ENCODE data around the gene DENND1C. TPM values are rescaled to one million over a fixed set of nuclear protein-coding genes. Genes with fewer than 3 reads are reported as not detected.

The DENND1C gene
- total and polyA plus RNA-seq, 9 of the 15 experiments (the other 6 are each of a cell fraction or from before 2014, with no cell fraction given): 0.03 to 1.2 (median 0.32) TPM; not detected in 1

DNA sequence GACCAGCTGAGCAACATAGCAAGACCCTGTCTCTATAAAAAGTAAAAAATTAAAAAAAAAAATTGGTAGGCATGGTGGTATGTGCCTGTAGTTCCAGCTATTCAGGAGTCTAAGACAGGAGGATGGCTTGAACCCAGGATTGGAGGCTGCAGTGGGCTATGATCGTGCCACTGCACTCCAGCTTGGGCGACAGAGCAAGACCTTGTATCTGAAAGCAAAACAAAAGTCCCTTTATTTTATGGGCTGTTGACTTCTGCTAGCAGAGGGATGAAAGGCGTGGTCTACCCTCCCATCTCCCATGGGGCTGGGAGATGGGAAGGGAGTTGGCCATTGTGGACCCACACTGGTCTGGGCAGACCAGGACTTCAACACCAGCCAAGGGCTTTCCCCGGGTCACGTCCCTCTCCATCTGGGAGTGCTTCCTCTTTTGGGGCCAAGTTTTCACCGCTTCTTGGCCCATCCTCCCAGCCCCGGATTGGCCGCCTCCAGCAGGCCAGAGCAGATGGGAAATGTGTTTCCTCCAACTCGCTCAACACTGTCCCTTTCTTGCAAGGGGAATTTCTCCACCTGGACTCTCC lies 47.0 kb upstream of the DENND1C start (continued):
- TF ChIP-seq, protein P1, sequence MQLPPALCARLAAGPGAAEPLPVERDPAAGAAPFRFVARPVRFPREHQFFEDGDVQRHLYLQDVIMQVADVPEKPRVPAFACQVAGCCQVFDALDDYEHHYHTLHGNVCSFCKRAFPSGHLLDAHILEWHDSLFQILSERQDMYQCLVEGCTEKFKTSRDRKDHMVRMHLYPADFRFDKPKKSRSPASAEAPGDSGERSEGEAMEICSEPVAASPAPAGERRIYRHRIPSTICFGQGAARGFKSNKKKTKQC (CRISPR knock-in tag; IDR thresholded peaks at IDR 0.05): no peak
- no peak for TF ChIP-seq CTCFL (IDR thresholded peaks at IDR 0.05; ENCODE audit: borderline replicate concordance, insufficient read depth, low read depth, low read length, poor library complexity, severe bottlenecking)
- TF ChIP-seq SREBF1 (IDR thresholded peaks at IDR 0.05; ENCODE audit: borderline replicate concordance, low read depth, low read length): no peak
- TF ChIP-seq FOXK2 (conservative IDR thresholded peaks at IDR 0.05 in 1 of 2, IDR thresholded peaks at IDR 0.05 in 1 of 2; ENCODE audit: low read depth in 2 of 2): no peak
- no peak for TF ChIP-seq TARDBP (IDR thresholded peaks at IDR 0.05)
- TF ChIP-seq RHOXF2B (CRISPR knock-in tag; conservative IDR thresholded peaks at IDR 0.05): no peak
- no peak for TF ChIP-seq HNRNPH1 (optimal IDR thresholded peaks at IDR 0.05; ENCODE audit: low read depth, low read length)
- TF ChIP-seq ZNF24 (IDR thresholded peaks at IDR 0.05): no peak
- TF ChIP-seq ZNF224 (CRISPR knock-in tag; IDR thresholded peaks at IDR 0.05): no peak
- TF ChIP-seq BCOR (IDR thresholded peaks at IDR 0.05): no peak
- TF ChIP-seq NR2C2 (CRISPR knock-in tag; IDR thresholded peaks at IDR 0.05): no peak
- peak; percentile 89 for TF ChIP-seq NR2C2 (tag; IDR thresholded peaks at IDR 0.05)
- TF ChIP-seq KLF16 (IDR thresholded peaks at IDR 0.05): 0 out of 2 replicates have a peak, but pooled peaks have one; percentile 4
- no peak for TF ChIP-seq SMARCE1 (IDR thresholded peaks at IDR 0.05)
- TF ChIP-seq ZNF3 (CRISPR knock-in tag; IDR thresholded peaks at IDR 0.05): no peak
- TF ChIP-seq, protein P2, sequence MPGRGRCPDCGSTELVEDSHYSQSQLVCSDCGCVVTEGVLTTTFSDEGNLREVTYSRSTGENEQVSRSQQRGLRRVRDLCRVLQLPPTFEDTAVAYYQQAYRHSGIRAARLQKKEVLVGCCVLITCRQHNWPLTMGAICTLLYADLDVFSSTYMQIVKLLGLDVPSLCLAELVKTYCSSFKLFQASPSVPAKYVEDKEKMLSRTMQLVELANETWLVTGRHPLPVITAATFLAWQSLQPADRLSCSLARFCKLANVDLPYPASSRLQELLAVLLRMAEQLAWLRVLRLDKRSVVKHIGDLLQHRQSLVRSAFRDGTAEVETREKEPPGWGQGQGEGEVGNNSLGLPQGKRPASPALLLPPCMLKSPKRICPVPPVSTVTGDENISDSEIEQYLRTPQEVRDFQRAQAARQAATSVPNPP (IDR thresholded peaks at IDR 0.05; ENCODE audit: borderline replicate concordance, insufficient read depth, insufficient read length): no peak
- no peak for TF ChIP-seq KDM1A (IDR thresholded peaks at IDR 0.05)
- TF ChIP-seq POLR3A (IDR thresholded peaks at IDR 0.05; ENCODE audit: borderline replicate concordance, extremely low read depth, insufficient read depth, insufficient read length): no peak
- TF ChIP-seq KLF1 (tag; IDR thresholded peaks at IDR 0.05): no peak
- TF ChIP-seq KLF6 (CRISPR knock-in tag; IDR thresholded peaks at IDR 0.05; ENCODE audit: borderline replicate concordance): no peak
- no peak for TF ChIP-seq RUNX1 (IDR thresholded peaks at IDR 0.05; ENCODE audit: low read depth)
- TF ChIP-seq, protein P3, sequence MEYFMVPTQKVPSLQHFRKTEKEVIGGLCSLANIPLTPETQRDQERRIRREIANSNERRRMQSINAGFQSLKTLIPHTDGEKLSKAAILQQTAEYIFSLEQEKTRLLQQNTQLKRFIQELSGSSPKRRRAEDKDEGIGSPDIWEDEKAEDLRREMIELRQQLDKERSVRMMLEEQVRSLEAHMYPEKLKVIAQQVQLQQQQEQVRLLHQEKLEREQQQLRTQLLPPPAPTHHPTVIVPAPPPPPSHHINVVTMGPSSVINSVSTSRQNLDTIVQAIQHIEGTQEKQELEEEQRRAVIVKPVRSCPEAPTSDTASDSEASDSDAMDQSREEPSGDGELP (CRISPR knock-in tag; IDR thresholded peaks at IDR 0.05; ENCODE audit: borderline replicate concordance): peak; percentile 64; the same call in 1 of the 2 replicates
- 0 out of 2 replicates have a peak, but pooled peaks have one; percentile 17 for TF ChIP-seq HCFC1 (IDR thresholded peaks at IDR 0.05; ENCODE audit: low read depth, low read length)
- TF ChIP-seq ETV1 (tag; conservative IDR thresholded peaks at IDR 0.05; ENCODE audit: low read depth): no peak
- TF ChIP-seq ETS2 (tag; IDR thresholded peaks at IDR 0.05; ENCODE audit: borderline replicate concordance, poor library complexity, severe bottlenecking): no peak
- no peak for TF ChIP-seq ZNF23 (CRISPR knock-in tag; IDR thresholded peaks at IDR 0.05)

All from K562 (cell line).